Measurements from ENCODE around the gene EFNA5.

DNA sequence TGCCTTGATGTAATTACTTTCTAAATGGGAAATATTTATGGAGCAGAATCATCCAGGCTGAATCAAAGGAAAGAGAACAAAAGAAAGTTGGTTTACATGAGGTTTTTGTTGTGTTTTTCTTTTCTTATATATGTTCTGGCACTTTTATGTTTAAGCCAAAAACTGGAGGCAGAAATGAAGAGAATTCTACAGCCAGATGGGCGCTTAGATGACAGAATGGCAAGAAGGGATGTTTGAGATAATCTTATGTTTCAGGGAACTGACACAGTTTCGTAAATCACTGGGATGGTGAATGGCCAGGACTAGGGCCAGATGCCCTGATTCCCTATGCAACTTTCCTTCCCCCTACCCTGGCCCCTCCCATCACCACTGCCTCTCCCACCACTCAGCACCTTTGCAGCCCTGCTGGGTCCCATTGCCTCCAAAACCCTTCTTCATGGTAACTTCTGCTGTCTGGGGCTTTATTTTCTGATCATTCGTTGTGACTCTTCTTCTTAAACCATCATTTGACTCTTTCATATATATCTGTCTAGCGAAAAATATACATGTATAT lies 111.8 kb downstream of the EFNA5 start:
- TF ChIP-seq, protein P1, sequence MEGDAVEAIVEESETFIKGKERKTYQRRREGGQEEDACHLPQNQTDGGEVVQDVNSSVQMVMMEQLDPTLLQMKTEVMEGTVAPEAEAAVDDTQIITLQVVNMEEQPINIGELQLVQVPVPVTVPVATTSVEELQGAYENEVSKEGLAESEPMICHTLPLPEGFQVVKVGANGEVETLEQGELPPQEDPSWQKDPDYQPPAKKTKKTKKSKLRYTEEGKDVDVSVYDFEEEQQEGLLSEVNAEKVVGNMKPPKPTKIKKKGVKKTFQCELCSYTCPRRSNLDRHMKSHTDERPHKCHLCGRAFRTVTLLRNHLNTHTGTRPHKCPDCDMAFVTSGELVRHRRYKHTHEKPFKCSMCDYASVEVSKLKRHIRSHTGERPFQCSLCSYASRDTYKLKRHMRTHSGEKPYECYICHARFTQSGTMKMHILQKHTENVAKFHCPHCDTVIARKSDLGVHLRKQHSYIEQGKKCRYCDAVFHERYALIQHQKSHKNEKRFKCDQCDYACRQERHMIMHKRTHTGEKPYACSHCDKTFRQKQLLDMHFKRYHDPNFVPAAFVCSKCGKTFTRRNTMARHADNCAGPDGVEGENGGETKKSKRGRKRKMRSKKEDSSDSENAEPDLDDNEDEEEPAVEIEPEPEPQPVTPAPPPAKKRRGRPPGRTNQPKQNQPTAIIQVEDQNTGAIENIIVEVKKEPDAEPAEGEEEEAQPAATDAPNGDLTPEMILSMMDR (conservative IDR thresholded peaks at IDR 0.05; ENCODE audit: low read depth in 2 of 2) = no peak
- no peak for TF ChIP-seq ZNF331 (CRISPR knock-in tag; IDR thresholded peaks at IDR 0.05; ENCODE audit: low read depth)
- no peak for TF ChIP-seq ZNF114 (CRISPR knock-in tag; IDR thresholded peaks at IDR 0.05)
- no peak for TF ChIP-seq POLR2AphosphoS5 (IDR thresholded peaks at IDR 0.05; ENCODE audit: low read depth)
- TF ChIP-seq JUNB (IDR thresholded peaks at IDR 0.05; ENCODE audit: unreplicated experiment) = no peak
- TF ChIP-seq, protein P2, sequence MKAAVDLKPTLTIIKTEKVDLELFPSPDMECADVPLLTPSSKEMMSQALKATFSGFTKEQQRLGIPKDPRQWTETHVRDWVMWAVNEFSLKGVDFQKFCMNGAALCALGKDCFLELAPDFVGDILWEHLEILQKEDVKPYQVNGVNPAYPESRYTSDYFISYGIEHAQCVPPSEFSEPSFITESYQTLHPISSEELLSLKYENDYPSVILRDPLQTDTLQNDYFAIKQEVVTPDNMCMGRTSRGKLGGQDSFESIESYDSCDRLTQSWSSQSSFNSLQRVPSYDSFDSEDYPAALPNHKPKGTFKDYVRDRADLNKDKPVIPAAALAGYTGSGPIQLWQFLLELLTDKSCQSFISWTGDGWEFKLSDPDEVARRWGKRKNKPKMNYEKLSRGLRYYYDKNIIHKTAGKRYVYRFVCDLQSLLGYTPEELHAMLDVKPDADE (IDR thresholded peaks at IDR 0.05) = no peak
- no peak for TF ChIP-seq EZH2phosphoT487 (IDR thresholded peaks at IDR 0.05; ENCODE audit: unreplicated experiment)
- TF ChIP-seq, protein P3, sequence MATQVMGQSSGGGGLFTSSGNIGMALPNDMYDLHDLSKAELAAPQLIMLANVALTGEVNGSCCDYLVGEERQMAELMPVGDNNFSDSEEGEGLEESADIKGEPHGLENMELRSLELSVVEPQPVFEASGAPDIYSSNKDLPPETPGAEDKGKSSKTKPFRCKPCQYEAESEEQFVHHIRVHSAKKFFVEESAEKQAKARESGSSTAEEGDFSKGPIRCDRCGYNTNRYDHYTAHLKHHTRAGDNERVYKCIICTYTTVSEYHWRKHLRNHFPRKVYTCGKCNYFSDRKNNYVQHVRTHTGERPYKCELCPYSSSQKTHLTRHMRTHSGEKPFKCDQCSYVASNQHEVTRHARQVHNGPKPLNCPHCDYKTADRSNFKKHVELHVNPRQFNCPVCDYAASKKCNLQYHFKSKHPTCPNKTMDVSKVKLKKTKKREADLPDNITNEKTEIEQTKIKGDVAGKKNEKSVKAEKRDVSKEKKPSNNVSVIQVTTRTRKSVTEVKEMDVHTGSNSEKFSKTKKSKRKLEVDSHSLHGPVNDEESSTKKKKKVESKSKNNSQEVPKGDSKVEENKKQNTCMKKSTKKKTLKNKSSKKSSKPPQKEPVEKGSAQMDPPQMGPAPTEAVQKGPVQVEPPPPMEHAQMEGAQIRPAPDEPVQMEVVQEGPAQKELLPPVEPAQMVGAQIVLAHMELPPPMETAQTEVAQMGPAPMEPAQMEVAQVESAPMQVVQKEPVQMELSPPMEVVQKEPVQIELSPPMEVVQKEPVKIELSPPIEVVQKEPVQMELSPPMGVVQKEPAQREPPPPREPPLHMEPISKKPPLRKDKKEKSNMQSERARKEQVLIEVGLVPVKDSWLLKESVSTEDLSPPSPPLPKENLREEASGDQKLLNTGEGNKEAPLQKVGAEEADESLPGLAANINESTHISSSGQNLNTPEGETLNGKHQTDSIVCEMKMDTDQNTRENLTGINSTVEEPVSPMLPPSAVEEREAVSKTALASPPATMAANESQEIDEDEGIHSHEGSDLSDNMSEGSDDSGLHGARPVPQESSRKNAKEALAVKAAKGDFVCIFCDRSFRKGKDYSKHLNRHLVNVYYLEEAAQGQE (IDR thresholded peaks at IDR 0.05; ENCODE audit: unreplicated experiment) = no peak
- no peak for TF ChIP-seq EZH2 (IDR thresholded peaks at IDR 0.05; ENCODE audit: low read depth, unreplicated experiment)
